ENCODE data around the gene ZNF668.

Gene ZNF668

DNA sequence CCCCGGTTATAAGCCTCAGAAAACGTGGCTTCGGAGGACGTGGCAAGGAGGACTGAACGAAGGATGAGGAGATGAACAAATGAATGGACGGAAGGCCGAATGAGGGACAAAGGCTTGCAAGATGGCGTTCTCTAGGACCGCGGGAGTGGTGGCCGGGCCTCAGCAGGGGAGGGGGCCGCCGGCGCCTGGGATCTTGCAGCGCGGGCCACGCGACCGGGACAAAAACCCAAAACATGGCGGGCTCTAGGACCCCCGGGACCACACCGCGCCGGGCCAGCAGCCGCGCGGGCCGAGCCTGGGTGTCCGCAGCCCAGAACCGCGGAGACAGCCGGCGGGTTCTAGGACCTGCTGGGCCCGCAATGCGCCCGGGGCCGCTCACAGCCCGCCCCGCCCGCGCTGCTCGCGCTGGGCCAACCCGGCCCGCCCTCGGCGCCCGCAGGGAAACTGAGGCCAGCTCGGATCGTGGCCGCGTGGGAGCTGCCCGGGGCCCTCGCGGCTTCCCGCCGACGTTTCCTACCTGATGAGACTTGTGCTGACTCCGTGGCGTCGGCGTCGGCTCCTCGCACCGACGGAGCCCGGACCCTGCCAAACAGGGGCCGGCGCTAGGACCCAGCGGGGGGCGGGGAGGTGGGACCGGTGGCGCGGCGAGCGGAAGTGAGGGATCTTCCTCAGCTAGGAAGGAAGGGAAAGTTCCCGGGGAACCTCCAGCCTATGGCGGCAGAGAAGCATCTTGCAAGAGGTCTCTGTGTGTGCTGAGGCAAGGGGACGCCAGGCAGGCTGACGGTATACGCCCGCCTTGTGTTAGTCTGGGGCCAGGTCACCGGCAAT, 684 bp downstream of the ZNF668 start:
- TF ChIP-seq ZFX (IDR thresholded peaks at IDR 0.05; ENCODE audit: borderline replicate concordance), result no peak
- TF ChIP-seq CTCF (IDR thresholded peaks at IDR 0.05), result no peak

GRCh38 chr16:31072540-31073141, 1.4 kb downstream of the ZNF668 start:
- H3K27ac ChIP-seq, result peak overlapping the region; percentile 92
- TF ChIP-seq ZFX (IDR thresholded peaks at IDR 0.05; ENCODE audit: borderline replicate concordance) (no peak), CTCF (IDR thresholded peaks at IDR 0.05) (no peak)

More for the DNA sequence above, 684 bp downstream of the ZNF668 start:
- H3K27ac ChIP-seq, result peak overlapping the region; percentile 92

- TF ChIP-seq ZFX (IDR thresholded peaks at IDR 0.05; ENCODE audit: borderline replicate concordance), result no peak
- TF ChIP-seq CTCF (IDR thresholded peaks at IDR 0.05), result no peak
- peak overlapping the region; percentile 92 for H3K27ac ChIP-seq
Measured at GRCh38 chr16:31071861-31072260, 2.2 kb downstream of the ZNF668 start.

GRCh38 chr16:31067342-31067741, 6.7 kb downstream of the ZNF668 start:
- TF ChIP-seq ZFX (IDR thresholded peaks at IDR 0.05; ENCODE audit: borderline replicate concordance), result no peak
- no peak overlapping the region for H3K27ac ChIP-seq

DNA sequence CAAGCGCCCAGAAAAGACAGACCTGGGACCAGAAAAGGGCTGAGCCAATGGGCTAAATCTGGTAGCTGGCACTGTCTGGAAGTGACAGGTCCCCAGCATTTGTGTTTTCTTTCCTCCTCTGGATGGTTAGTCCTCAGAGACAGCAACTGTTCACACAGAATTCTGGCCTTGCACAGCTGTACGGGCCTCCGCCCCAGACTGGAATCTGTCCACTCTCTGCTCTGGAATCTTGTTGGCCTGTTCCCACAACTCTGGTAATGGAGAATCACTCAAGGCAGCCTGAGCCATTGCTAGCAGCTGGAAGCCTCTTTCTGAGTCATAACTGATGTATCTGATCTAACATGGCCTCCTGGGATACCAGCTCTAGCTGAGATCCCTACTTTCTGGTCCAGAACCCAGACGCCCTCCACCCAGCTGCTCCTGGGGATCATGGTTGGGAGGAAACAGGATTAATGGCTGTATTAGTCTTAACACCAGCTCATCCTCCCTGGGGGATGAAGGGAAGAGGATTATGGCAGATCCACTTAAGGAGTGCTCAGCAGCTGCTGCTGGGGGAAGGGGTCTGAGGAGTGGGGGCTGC, 9.1 kb downstream of the ZNF668 start:
- H3K27ac ChIP-seq, result no peak overlapping the region
- no peak for TF ChIP-seq CTCF (IDR thresholded peaks at IDR 0.05)
- no peak for TF ChIP-seq ZFX (IDR thresholded peaks at IDR 0.05; ENCODE audit: borderline replicate concordance)

GRCh38 chr16:31063843-31064611, 10.0 kb downstream of the ZNF668 start:
- TF ChIP-seq CTCF (IDR thresholded peaks at IDR 0.05) (no peak), ZFX (IDR thresholded peaks at IDR 0.05; ENCODE audit: borderline replicate concordance) (no peak)
- H3K27ac ChIP-seq, result no peak overlapping the region

DNA sequence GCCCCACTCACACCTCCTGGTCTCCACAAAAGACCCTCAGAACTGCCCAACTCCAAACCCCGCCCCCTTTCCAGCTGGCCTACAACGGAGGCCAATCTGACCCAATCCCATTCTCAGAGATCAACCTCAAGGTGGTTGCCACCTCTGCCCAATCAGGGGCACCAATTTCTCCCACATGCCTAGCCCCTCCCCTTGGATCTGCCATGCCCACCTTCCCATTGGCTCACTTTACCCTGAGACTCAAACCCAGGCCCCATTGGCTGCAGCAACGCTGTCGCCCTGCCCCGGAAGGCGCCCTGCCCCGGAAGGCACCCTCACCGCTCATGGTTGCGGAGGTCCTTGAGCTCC, 10.6 kb downstream of the ZNF668 start:
- TF ChIP-seq CTCF (IDR thresholded peaks at IDR 0.05), result no peak
- H3K27ac ChIP-seq, result no peak overlapping the region

All from 22Rv1 (cell line).